HepG2 (cell line): ENCODE results near the gene NECTIN2. TPM values are rescaled to one million over a fixed set of nuclear protein-coding genes. Genes with fewer than 3 reads are reported as not detected.

Experiments used
- GTF3A ChIP-seq: sonication (generic); formaldehyde crosslinking; conservative IDR thresholded peaks from 2 replicates; pipeline ENCODE4 v1.4.0; 2020; ENCODE audit warnings: mild to moderate bottlenecking, missing genetic modification reagents
- KDM2A ChIP-seq: sonication (generic); formaldehyde crosslinking; IDR thresholded peaks from 2 replicates; pipeline ENCODE4 v1.4.0; 2020; ENCODE audit warnings: low read depth, missing genetic modification reagents, borderline replicate concordance
- LCORL ChIP-seq, 2 experiments: fragments of 450-650 bp in 1 of 2; sonication (generic) in 1 of 2; formaldehyde crosslinking in 1 of 2; IDR thresholded peaks; 2 replicates each; pipeline versions ENCODE4 v1.5.0 to v1.6.1; 2017 to 2020; ENCODE audit warnings: antibody characterized with exemption in 1 of 2, missing genetic modification reagents in 1 of 2
- MEIS1 ChIP-seq: sonication (generic); formaldehyde crosslinking; IDR thresholded peaks from 2 replicates; pipeline ENCODE4 v1.9.0; 2021; ENCODE audit warnings: mild to moderate bottlenecking, missing genetic modification reagents, moderate library complexity, borderline replicate concordance
- MEIS2 ChIP-seq: sonication (generic); formaldehyde crosslinking; IDR thresholded peaks from 2 replicates; pipeline ENCODE4 v1.9.0; 2021; ENCODE audit warnings: mild to moderate bottlenecking, missing genetic modification reagents
- MXD1 ChIP-seq: sonication (generic); formaldehyde crosslinking; IDR thresholded peaks from 2 replicates; pipeline ENCODE4 v1.4.0; 2020; ENCODE audit warnings: mild to moderate bottlenecking, missing genetic modification reagents
- NR2C2 ChIP-seq: sonication (generic); formaldehyde crosslinking; IDR thresholded peaks from 2 replicates; pipeline ENCODE4 v1.4.0; 2020; ENCODE audit warnings: missing genetic modification reagents, mild to moderate bottlenecking, moderate library complexity, borderline replicate concordance
- RXRB ChIP-seq: IDR thresholded peaks from 2 replicates; pipeline ENCODE4 v1.6.1; 2016; ENCODE audit warnings: borderline replicate concordance, missing genetic modification reagents, missing compliant biosample characterization
- SNAPC4 ChIP-seq: sonication (generic); formaldehyde crosslinking; IDR thresholded peaks from 2 replicates; pipeline ENCODE4 v1.4.0; 2020; ENCODE audit warnings: mild to moderate bottlenecking, missing genetic modification reagents
- SOX13 ChIP-seq, 3 experiments: fragments of 450-650 bp in 1 of 3; sonication (generic) in 1 of 3; formaldehyde crosslinking in 1 of 3; IDR thresholded peaks in 2 of 3; conservative IDR thresholded peaks in 1 of 3; 2 replicates each; pipeline versions ENCODE4 v1.5.0 to v1.6.1; 2016 to 2020; ENCODE audit warnings: antibody characterized with exemption in 1 of 3, mild to moderate bottlenecking in 1 of 3, missing compliant biosample characterization in 1 of 3, missing genetic modification reagents in 1 of 3, moderate library complexity in 1 of 3
- USF2 ChIP-seq, 2 experiments: sonication (generic) in 1 of 2; formaldehyde crosslinking in 1 of 2; IDR thresholded peaks; 2 replicates each; pipeline versions ENCODE4 v1.5.1 to v1.6.1; 2011 to 2020; ENCODE audit warnings: borderline replicate concordance in 1 of 2, low read depth in 1 of 2, low read length in 1 of 2, mild to moderate bottlenecking in 1 of 2, missing genetic modification reagents in 1 of 2, moderate library complexity in 1 of 2
- polyA plus RNA-seq, 8 experiments: library from polyadenylated mRNA; depleted of rRNA in 3 of 8; stranded (reverse) in 7 of 8; unstranded in 1 of 8; fragments of >200 nt; fragmentation: Illumina TruSeq in 4 of 8; extraction: Trizol in 4 of 8; gene quantifications; 2 replicates each; pipeline versions ENCODE4 v1.2.1 to v1.2.3, GENCODE V29; 2011 to 2016; ENCODE audit warnings: low read depth in 4 of 8, missing spikeins in 1 of 8, mixed read lengths in 1 of 8; ENCODE audit not compliant: insufficient read depth in 1 of 8
- total RNA-seq, 5 experiments: library from RNA; depleted of rRNA; stranded (reverse); fragments of >200 nt; fragmentation: Illumina TruSeq; extraction: Trizol; gene quantifications; 2 replicates each; pipeline ENCODE4 v1.2.3, GENCODE V29; 2016; ENCODE audit warnings: low read depth in 1 of 5

Gene NECTIN2
- total and polyA plus RNA-seq, 2 of the 13 experiments (the other 11 are each of a cell fraction or from before 2014, with no cell fraction given): 75.4 to 114 TPM

GRCh38 chr19:44808463-44809371 is 37.4 kb upstream of the NECTIN2 start, which contains the start of gene BCAM (continued):
- TF ChIP-seq MXD1 (CRISPR knock-in tag) (peak; percentile 17; the same call in 1 of the 2 replicates), RXRB (0 out of 2 replicates have a peak, but pooled peaks have one; percentile 16), MEIS2 (CRISPR knock-in tag) (peak; percentile 61; the same call in 1 of the 2 replicates), NR2C2 (CRISPR knock-in tag) (peak; percentile 26; the same call in 1 of the 2 replicates), KDM2A (CRISPR knock-in tag) (0 out of 2 replicates have a peak, but pooled peaks have one; percentile 7), USF2 (IDR thresholded peaks at IDR 0.05; ENCODE audit: low read depth, low read length) (no peak), USF2 (CRISPR knock-in tag; IDR thresholded peaks at IDR 0.05; ENCODE audit: borderline replicate concordance) (no peak), SOX13 (IDR thresholded peaks at IDR 0.05) (no peak), SOX13 (CRISPR knock-in tag; conservative IDR thresholded peaks at IDR 0.05 in 1 of 2, IDR thresholded peaks at IDR 0.05 in 1 of 2) (0 out of 4 replicates have a peak, but pooled peaks of 1 of the 2 experiments have one; percentile 12), MEIS1 (CRISPR knock-in tag) (0 out of 2 replicates have a peak, but pooled peaks have one; percentile 20), LCORL (IDR thresholded peaks at IDR 0.05) (no peak), LCORL (CRISPR knock-in tag; IDR thresholded peaks at IDR 0.05) (peak; percentile 50), GTF3A (CRISPR knock-in tag) (0 out of 2 replicates have a peak, but pooled peaks have one; percentile 26), SNAPC4 (CRISPR knock-in tag) (peak; percentile 68)
- TF ChIP-seq, all 625 proteins: peak for 140
